SW 1271 (cell line): ENCODE measurements around the gene AP4M1.
A peak's percentile ranks its signal among the peaks of the same experiment; 100 is the strongest.

Source experiments
- DNase-seq, 2 experiments: peaks; one replicate each; lab custom pipeline; 2025; lab: John Stamatoyannopoulos, UW

AP4M1 gene

DNA sequence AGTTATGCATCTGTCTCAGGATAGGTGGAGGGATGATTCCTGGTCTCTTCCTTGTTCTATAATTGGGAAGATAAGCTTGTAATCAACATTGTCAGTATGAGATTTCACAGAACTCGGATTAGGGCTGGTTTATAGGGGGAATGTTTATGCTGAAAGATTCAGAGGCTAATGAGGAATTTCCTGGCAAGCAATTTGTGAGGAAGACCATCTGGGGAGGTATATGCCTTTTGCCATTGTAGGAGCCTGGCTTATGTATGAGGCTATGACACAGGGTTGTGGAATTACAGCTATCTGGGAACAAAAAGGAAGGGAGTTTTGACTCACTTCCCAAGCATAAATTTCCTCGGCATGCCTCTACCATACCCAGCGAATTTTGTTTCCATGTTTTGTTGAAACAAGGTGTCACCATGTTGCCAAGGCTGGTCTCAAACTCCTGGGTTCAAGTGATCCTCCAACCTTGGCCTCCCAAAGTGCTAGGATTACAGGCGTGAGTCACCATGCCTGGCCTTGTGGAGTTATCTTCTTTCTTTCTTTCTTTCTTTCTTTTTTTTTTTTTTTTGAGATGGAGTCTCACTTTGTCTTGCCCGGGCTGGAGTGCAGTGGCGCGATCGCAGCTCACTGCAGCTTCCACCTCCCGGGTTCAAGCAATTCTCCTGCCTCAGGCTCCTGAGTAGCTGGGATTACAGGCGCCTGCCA, 14.2 kb upstream of the AP4M1 start:
- DNase-seq: peak; percentile 78 to 90

GRCh38 chr7:100088095-100088620, 13.3 kb upstream of the AP4M1 start:
- no peak for DNase-seq

GRCh38 chr7:100088621-100089457, 12.6 kb upstream of the AP4M1 start, which contains the start of gene COPS6:
Gene COPS6, plus strand, starts transcription at chr7:100088969. Its CDS starts 22 bp downstream, at chr7:100088991.
- peak in 1 of 2 experiments; percentile 64 for DNase-seq

GRCh38 chr7:100089458-100090196, 11.8 kb upstream of the AP4M1 start:
- no peak for DNase-seq

DNA sequence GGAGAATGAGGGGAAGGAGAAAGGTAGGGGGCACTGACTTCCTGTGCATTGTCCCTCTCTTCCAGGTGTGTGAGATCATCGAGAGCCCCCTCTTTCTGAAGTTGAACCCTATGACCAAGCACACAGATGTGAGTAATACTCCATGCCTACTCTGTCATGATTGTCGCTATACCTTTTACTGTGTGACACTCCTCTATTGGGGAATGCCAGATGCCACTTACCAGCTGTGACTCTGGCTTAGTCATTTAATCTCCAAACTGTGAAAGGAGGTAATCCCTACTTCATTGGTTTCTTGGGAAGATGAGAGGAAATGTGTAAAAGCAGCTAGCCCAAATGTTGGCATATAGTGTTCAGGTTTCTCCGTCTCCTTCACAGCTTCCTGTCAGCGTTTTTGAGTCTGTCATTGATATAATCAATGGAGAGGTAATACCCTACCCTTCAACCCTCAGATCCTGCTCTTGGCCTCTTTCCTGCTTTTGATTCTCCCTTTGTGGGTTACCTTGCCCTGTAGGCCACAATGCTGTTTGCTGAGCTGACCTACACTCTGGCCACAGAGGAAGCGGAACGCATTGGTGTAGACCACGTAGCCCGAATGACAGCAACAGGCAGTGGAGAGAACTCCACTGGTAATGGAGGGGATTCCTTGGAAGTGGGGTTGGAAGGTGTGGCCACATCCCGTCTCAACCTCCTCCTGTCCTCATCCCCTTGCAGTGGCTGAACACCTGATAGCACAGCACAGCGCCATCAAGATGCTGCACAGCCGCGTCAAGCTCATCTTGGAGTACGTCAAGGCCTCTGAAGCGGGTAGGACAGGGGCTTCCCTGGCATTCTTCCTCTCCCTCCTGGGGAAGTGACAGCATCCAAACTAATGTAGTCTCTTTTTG, 10.7 kb upstream of the AP4M1 start:
- peak in 1 of 2 experiments; percentile 9 for DNase-seq

GRCh38 chr7:100091411-100092181, 9.8 kb upstream of the AP4M1 start:
- peak in 1 of 2 experiments; percentile 53 for DNase-seq

DNA sequence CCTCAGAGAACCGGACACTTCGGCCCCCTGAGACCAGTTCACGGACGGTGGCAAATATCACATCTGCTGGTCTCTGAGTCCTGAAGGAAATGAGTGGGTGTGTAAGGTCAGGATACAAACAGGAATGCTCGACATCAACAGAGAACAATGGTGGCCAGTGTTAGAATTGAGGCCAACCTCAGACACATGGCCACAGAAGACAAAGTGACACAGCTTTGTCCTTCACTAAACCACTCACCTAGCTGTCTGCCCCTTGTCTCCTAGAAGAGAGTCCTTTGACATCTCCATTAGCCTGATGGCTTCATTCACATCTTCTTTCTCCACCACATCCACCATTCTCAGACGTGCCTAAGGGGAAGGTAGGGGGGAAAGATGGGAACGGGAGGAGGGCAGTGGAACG, 8.4 kb upstream of the AP4M1 start:
- peak in 1 of 2 experiments; percentile 21 for DNase-seq

GRCh38 chr7:100093498-100093897, 7.9 kb upstream of the AP4M1 start:
- no peak for DNase-seq

DNA sequence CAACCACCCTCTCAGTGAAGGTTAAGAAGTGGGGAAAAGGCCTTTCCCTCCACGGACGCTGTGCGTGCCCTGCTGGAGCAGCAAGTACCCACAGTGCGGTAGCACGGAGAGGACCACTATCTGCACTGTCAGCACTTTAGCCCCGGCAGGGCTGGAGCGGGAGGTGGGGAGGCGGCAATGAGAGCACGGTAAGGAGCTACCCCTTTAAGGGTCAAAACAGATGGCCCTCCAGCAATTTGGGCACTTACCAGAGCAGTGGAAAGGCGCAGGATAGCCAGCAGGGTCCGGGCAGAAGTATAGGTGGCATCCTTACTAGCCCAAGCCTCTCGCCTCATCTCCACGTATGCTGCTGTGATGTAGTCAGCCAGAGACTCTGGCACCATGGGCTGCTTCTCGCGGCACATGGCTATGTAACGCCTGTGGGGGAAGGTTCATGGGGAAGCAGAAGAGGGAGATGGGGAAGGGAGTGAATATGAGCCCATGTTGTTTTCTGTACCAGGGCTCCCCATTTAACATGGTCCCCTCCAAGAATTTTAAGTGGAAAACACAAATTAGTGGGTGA, 7.4 kb upstream of the AP4M1 start:
- no peak for DNase-seq

DNA sequence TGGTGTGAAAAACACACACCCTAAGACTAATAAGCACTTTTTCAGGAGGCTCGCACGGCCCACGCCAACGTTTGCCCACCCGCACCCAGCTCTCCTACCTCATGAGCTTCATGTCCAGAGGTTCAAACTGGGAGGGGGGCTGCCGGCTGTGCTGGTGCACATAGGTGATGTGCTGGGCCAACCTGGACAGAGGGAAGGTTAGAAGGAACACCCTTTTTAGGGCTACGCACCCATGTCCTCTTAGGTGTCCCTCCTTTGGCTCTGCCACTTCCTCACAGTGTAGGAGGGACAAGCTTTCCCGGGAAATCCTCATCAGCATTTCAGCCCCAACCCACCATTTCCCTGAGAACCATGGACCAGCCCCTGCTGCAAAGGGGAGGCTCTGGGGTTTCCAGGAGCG, 6.2 kb upstream of the AP4M1 start:
- DNase-seq: no peak

GRCh38 chr7:100095704-100096103, 5.7 kb upstream of the AP4M1 start:
- no peak for DNase-seq

DNA sequence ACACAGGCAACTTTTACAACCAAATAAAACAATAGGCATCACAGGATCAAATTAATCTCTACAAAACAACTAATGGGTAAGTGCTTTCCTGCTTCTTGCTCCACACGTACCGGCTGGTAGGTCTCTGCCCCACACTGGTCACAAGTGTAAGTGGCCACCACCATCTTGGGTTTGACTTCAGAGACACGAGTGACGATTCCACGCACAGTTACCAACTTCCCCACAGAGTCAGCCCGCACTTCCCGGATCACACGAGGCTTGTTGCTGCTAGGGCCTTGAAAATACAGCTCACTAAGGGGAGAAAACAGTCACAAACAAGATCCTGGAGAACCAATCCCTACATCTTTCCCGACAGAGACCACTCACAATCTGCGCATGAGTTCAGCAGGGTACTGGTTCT, 2.5 kb upstream of the AP4M1 start:
- no peak for DNase-seq

DNA sequence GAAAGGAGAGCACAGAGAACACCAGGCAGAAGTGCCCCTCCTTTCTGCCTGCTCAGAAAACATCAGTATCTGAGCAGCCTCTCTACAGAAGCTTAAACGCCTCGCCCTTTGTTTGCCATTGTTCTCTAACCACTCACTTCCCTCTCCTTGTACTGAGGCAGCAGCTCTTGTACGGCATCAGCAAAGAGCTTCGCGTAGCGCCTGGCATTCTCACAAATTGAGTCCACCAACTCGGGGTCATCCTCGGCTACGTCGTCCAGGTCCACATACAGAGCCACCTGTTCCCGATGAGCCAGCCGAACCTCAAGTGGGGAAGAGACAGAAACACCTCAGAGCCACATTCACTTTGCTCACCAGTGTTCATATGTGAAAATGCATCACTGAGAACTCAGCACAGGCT, 2.0 kb upstream of the AP4M1 start:
- DNase-seq: no peak

GRCh38 chr7:100100420-100101015, 925 bp upstream of the AP4M1 start:
- DNase-seq: peak; percentile 72 to 90

- DNase-seq: no peak
These were observed 1.8 kb downstream of the AP4M1 start for GRCh38 chr7:100102950-100103840.

DNA sequence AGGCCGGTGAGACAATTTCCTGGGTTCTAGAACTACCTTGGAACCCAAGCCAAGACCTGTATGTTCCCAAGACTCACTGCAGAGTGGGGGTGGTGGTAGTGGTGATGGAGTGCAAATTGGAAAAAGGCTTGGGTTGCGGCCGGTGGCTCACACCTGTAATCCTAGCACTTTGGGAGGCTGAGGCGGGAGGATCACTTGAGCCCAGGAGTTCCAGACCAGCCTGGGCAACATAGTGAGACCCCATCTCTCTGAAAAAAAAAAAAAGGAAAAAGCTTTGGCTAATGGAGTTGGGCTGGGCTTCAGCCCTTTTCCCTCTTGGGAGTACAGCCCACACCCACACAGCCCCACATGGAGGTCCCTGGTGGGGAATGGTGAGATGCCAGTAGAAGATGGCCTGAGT, 4.1 kb downstream of the AP4M1 start:
- no peak for DNase-seq

DNA sequence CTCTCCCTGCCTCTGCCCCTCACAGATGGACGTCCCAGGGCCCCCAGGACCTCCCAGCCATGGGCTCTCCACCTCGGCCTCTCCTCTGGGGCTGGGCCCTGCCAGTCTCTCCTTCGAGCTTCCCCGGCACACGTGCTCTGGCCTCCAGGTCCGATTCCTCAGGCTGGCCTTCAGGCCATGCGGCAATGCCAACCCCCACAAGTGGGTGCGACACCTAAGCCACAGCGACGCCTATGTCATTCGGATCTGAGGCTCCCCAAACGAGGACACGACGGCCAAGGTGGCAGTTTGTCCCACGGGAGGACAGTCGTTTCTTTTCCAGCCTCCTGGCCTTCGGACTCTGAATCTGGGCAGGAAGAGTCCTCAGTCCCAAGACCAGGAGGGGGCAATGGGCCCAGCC, 5.2 kb downstream of the AP4M1 start:
- no peak for DNase-seq

DNA sequence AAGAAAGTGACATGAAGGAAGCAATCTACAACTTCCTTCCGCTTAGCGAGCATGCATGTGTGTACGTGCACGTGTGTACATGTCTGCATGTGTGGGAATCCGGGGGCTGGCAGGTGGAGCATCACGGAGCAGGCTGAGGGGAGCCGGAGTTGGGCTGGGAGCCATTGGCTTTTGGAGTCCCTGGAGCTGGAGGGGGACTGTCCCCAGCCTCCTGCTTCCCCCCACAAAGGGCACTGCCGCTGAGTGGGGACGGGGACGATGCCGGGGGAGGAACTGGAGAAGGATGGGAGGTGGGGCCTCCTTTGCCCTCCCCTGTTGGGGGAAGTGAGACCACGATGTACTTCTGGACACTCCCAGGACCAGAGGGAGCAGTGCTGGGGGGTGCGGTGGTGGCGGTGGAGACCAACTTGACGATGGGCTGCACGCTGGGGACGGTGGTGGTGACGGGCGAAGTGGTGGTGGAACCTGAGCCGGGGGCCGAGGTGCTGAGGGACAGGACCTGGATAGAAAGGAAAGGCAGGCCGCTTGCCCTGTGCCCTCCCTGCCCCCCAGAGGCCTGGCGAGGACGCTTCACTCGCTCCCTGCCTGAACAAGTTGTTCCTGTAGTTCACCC, 5.8 kb downstream of the AP4M1 start:
- DNase-seq: no peak
